HepG2 (cell line): ENCODE results near the gene DAB2IP. TPM values are rescaled to one million over a fixed set of nuclear protein-coding genes. Genes with fewer than 3 reads are reported as not detected.
A peak's percentile ranks its signal among the peaks of the same experiment; 100 is the strongest.

Experiments used
- CBX2 ChIP-seq, 2 experiments: fragments of 200-600 bp in 1 of 2; sonication (generic); formaldehyde crosslinking in 1 of 2; IDR thresholded peaks; 2 replicates each; pipeline versions ENCODE4 v1.7.0 to v1.8.1; 2018 to 2022; ENCODE audit warnings: low read depth in 2 of 2, low read length in 1 of 2, mild to moderate bottlenecking in 1 of 2, missing genetic modification reagents in 1 of 2
- ETV5 ChIP-seq: IDR thresholded peaks from 2 replicates; pipeline ENCODE4 v1.6.1; 2018; ENCODE audit warnings: missing biosample characterization, missing genetic modification reagents, inconsistent platforms, borderline replicate concordance
- HMGA1 ChIP-seq: sonication (generic); formaldehyde crosslinking; conservative IDR thresholded peaks from 2 replicates; pipeline ENCODE4 v1.4.0; 2020; ENCODE audit warnings: missing genetic modification reagents
- IRX3 ChIP-seq: sonication (generic); formaldehyde crosslinking; IDR thresholded peaks from 2 replicates; pipeline ENCODE4 v1.8.1; 2023; ENCODE audit warnings: mild to moderate bottlenecking, low read depth, missing genetic modification reagents, borderline replicate concordance
- KLF9 ChIP-seq: IDR thresholded peaks from 2 replicates; pipeline ENCODE4 v1.6.1; 2016; ENCODE audit warnings: low read depth
- MAX ChIP-seq: IDR thresholded peaks from 2 replicates; pipeline ENCODE4 v1.6.1; 2012; ENCODE audit warnings: inconsistent platforms
- MZF1 ChIP-seq: sonication (generic); formaldehyde crosslinking; IDR thresholded peaks from 2 replicates; pipeline ENCODE4 v1.8.1; 2023; ENCODE audit warnings: mild to moderate bottlenecking, missing genetic modification reagents, borderline replicate concordance
- PATZ1 ChIP-seq: sonication (generic); formaldehyde crosslinking; IDR thresholded peaks from 2 replicates; pipeline ENCODE4 v1.4.0; 2020; ENCODE audit warnings: missing genetic modification reagents
- PRDM15 ChIP-seq: sonication (generic); formaldehyde crosslinking; IDR thresholded peaks from 2 replicates; pipeline ENCODE4 v1.4.0; 2020; ENCODE audit warnings: missing genetic modification reagents
- SPEN ChIP-seq: sonication (generic); formaldehyde crosslinking; IDR thresholded peaks from 2 replicates; pipeline ENCODE4 v1.5.1; 2020; ENCODE audit warnings: low read depth, mild to moderate bottlenecking, missing genetic modification reagents
- TAF1 ChIP-seq: sonication (generic); formaldehyde crosslinking; IDR thresholded peaks from 2 replicates; pipeline ENCODE4 v1.4.0; 2020; ENCODE audit warnings: missing genetic modification reagents
- TFAP4 ChIP-seq: sonication (generic); IDR thresholded peaks from 2 replicates; pipeline ENCODE4 v1.6.1; 2016; ENCODE audit warnings: low read depth, borderline replicate concordance
- ZBTB39 ChIP-seq: sonication (generic); formaldehyde crosslinking; IDR thresholded peaks from 2 replicates; pipeline ENCODE4 v1.5.0; 2020; ENCODE audit warnings: missing genetic modification reagents
- ZMYM3 ChIP-seq: sonication (generic); formaldehyde crosslinking; IDR thresholded peaks from 2 replicates; pipeline ENCODE4 v1.5.1; 2020; ENCODE audit warnings: mild to moderate bottlenecking, missing genetic modification reagents
- ZNF280D ChIP-seq: sonication (generic); formaldehyde crosslinking; IDR thresholded peaks from 2 replicates; pipeline ENCODE4 v1.5.1; 2020; ENCODE audit warnings: mild to moderate bottlenecking, missing genetic modification reagents
- ZNF839 ChIP-seq: sonication (generic); formaldehyde crosslinking; IDR thresholded peaks from 2 replicates; pipeline ENCODE4 v1.4.0; 2020; ENCODE audit warnings: missing genetic modification reagents, mild to moderate bottlenecking, borderline replicate concordance
- polyA plus RNA-seq, 8 experiments: library from polyadenylated mRNA; depleted of rRNA in 3 of 8; stranded (reverse) in 7 of 8; unstranded in 1 of 8; fragments of >200 nt; fragmentation: Illumina TruSeq in 4 of 8; extraction: Trizol in 4 of 8; gene quantifications; 2 replicates each; pipeline versions ENCODE4 v1.2.1 to v1.2.3, GENCODE V29; 2011 to 2016; ENCODE audit warnings: low read depth in 4 of 8, missing spikeins in 1 of 8, mixed read lengths in 1 of 8; ENCODE audit not compliant: insufficient read depth in 1 of 8
- total RNA-seq, 5 experiments: library from RNA; depleted of rRNA; stranded (reverse); fragments of >200 nt; fragmentation: Illumina TruSeq; extraction: Trizol; gene quantifications; 2 replicates each; pipeline ENCODE4 v1.2.3, GENCODE V29; 2016; ENCODE audit warnings: low read depth in 1 of 5

DAB2IP gene
- total and polyA plus RNA-seq, 2 of the 13 experiments (the other 11 are each of a cell fraction or from before 2014, with no cell fraction given) = 25.3 to 37.9 TPM

GRCh38 chr9:121650217-121651007 is 1.0 kb upstream of the DAB2IP start (continued):
- TF ChIP-seq PATZ1 (CRISPR knock-in tag) = peak; percentile 92
- TF ChIP-seq MZF1 (CRISPR knock-in tag) = no peak
- TF ChIP-seq ZNF839 (CRISPR knock-in tag) = no peak
- TF ChIP-seq MAX = 0 out of 2 replicates have a peak, but pooled peaks have one; percentile 26
- TF ChIP-seq SPEN (CRISPR knock-in tag) = no peak
- TF ChIP-seq ZBTB39 = no peak
- peak; percentile 44 for TF ChIP-seq ZMYM3 (CRISPR knock-in tag)
- TF ChIP-seq CBX2 (IDR thresholded peaks at IDR 0.05; ENCODE audit: low read depth, low read length) = no peak
- no peak for TF ChIP-seq CBX2 (CRISPR knock-in tag; IDR thresholded peaks at IDR 0.05; ENCODE audit: low read depth)
- TF ChIP-seq IRX3 (CRISPR knock-in tag) = no peak
- no peak for TF ChIP-seq ETV5 (CRISPR knock-in tag)
- TF ChIP-seq HMGA1 (CRISPR knock-in tag) = no peak
- TF ChIP-seq TFAP4 = peak; percentile 88; the same call in 1 of the 2 replicates
- TF ChIP-seq ZNF280D (CRISPR knock-in tag) = no peak
- peak; percentile 99 for TF ChIP-seq PRDM15
- no peak for TF ChIP-seq TAF1 (CRISPR knock-in tag)
- no peak for TF ChIP-seq KLF9 (CRISPR knock-in tag)
